HepG2 (cell line): ENCODE measurements around the gene CD33.

Source experiments
- CTCF ChIP-seq: sonication (generic); formaldehyde crosslinking; IDR thresholded peaks from 2 replicates; pipeline ENCODE4 v1.5.0; 2020; ENCODE audit warnings: mild to moderate bottlenecking, missing genetic modification reagents, moderate library complexity
- ZNF460 ChIP-seq: sonication (generic); formaldehyde crosslinking; IDR thresholded peaks from 2 replicates; pipeline ENCODE4 v1.5.1; 2020; ENCODE audit warnings: missing genetic modification reagents, mild to moderate bottlenecking, borderline replicate concordance

- no peak for TF ChIP-seq ZNF460 (CRISPR knock-in tag)
- TF ChIP-seq CTCF = no peak
Measured at GRCh38 chr19:51224163-51224641, 678 bp upstream of the CD33 start.
